Activated CD4-positive, CD25-positive, alpha-beta regulatory T cell (primary cell): ENCODE results near the gene SCAPER.
"Not testable (repeated sequence)": the region's sequence is repeated elsewhere in the genome, so short reads cannot be mapped to it uniquely, and the experiment has no call there.

Experiments
- DNase-seq, 4 experiments: peaks; one replicate each; lab custom pipeline; 2025; lab: John Stamatoyannopoulos, UW

Gene SCAPER

GRCh38 chr15:76320012-76320411 is 585.1 kb downstream of the SCAPER start:
- no peak for DNase-seq

GRCh38 chr15:76313731-76314130 is 591.4 kb downstream of the SCAPER start:
- DNase-seq = no peak

- not testable (repeated sequence) for DNase-seq
Observed at GRCh38 chr15:76313175-76313567, 592.0 kb downstream of the SCAPER start.

- no peak for DNase-seq
Observed at GRCh38 chr15:76312540-76313174, 592.5 kb downstream of the SCAPER start.

GRCh38 chr15:76311100-76311953 is 593.8 kb downstream of the SCAPER start, which contains the start of gene ETFA:
Gene ETFA, minus strand, starts transcription at chr15:76311469. Its CDS starts 81 bp downstream, at chr15:76311388.
- DNase-seq = peak; percentile 80 to 87 (median 83)

GRCh38 chr15:76310475-76311099 is 594.6 kb downstream of the SCAPER start:
- DNase-seq = no peak

GRCh38 chr15:76309601-76310330 is 595.4 kb downstream of the SCAPER start:
- DNase-seq = no peak

GRCh38 chr15:76303909-76304308 is 601.2 kb downstream of the SCAPER start:
- no peak for DNase-seq

GRCh38 chr15:76299786-76300185 is 605.4 kb downstream of the SCAPER start:
- no peak for DNase-seq

GRCh38 chr15:76298986-76299385 is 606.2 kb downstream of the SCAPER start:
- no peak for DNase-seq

GRCh38 chr15:76297951-76298350 is 607.2 kb downstream of the SCAPER start:
- not testable (repeated sequence) for DNase-seq
